HS-27A (cell line): ENCODE measurements around the gene GAGE10.

Experiments used
- DNase-seq: peaks from one replicate; pipeline ENCODE4 v3.0.0-alpha.2; 2012; ENCODE audit warnings: low read depth, missing footprints

GAGE10 gene, protein sequence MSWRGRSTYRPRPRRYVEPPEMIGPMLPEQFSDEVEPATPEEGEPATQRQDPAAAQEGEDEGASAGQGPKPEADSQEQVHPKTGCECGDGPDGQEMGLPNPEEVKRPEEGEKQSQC

DNA sequence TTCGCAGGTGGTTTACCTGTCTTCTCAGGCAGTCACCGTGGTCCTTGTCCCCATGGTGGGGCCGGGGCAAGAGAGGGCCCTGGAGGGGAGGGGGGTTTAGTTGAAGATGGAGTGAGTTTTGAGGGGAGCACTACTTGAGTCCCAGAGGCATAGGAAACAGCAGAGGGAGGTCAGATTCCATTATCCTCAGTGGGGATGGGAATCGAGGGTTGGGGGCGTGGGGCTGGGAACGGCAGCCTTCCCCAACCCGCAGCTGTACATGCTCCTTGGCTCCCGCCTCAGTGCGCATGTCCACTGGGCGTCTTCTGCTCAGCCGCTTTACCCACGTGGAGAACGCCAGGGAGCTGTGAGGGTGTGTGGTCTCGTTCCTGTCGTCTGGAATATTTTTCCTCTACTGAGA lies at the start of gene GAGE10:
Gene GAGE10 (plus strand): TSS at position 301 of the 400 bp plus-strand sequence. CDS start 1,214 bp downstream, outside the sequence.
- DNase-seq: no peak

DNA sequence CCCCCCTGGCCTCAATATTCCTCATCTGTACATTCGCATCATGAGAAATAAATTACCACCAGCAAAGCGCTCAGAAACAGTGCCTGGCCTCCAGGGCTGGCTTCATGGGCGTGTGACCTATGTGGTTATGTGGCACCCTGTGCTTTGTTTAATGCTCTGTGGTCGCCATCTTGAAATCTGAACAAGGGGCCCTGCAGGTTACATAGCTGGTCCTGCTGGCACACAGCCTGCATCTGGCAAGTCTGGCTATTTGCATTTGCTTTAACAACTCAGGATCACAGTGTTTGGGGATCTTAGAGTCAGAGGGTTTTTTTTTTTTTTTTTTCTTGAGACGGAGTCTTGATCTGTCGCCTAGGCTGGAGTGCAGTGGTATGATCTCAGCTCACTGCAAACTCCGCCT lies 48.8 kb upstream of the GAGE10 start:
- no peak for DNase-seq

DNA sequence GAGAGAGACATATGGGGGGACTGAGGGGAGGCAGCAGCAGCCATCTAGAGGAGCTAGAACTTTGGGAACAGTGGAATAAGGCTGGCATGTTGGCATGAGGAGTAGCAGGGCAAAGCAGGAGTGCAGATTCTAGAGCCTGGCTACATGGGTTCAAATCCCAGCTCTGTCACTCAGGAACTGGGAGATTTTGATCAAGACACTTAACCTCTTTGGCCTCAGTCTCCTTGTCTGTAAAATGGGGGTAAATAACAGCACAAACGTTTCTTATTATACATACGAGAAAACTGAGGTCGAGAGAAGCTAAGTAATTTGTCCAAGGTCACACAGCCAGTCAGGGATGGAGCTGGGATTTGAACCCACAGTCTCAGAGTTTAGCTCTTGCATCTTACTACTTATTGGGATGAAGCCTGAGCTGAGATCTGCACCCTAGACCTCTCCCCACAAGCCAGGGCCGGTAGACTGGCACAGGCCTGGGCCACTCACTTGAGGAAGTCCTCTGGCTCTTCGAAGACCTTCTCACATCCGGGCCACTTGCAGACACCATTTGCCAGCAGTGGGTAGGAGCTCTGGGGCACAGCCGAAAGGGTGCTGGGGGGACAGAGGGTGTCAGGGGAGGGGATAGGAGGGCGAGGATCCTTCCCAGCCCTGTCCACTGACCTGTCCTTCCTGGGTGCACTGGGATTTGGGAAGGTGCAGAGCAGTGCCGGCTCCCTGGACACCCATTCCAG lies 47.0 kb upstream of the GAGE10 start:
- no peak for DNase-seq

DNA sequence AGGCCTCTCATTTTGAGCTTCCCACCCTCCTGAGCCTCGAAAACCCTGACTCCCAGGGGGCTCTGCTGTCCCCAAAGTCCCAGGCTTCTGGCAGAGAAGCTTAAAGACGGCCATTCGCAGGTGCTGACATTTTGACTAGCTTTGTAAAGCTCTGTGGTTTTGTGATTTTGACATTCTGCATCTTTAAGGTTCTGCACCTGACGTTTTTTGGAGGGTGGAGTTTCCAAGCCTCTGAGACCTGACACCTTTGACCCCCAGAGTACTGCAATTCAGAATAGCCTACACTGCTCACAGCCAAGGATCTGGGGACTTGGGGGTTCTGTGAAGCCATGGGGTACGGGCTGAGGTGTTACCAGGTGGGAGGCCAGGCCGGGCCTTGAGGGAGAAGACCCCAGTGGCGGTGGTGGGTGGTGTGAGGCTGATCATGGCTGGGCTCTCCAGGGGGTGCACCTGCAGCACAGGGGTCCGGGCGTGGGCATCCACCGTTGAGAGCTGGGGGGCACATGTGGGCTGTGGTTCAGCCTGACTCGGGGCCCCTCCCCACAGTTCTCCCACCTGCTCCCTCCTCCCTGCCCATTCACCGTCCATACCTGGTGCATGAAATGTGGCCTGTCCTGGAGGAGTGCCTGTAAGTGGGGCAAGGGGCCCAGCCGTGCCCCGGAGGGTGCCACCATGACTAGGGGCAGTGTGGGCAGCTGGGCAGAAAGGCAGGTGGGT lies 46.2 kb upstream of the GAGE10 start:
- no peak for DNase-seq

DNA sequence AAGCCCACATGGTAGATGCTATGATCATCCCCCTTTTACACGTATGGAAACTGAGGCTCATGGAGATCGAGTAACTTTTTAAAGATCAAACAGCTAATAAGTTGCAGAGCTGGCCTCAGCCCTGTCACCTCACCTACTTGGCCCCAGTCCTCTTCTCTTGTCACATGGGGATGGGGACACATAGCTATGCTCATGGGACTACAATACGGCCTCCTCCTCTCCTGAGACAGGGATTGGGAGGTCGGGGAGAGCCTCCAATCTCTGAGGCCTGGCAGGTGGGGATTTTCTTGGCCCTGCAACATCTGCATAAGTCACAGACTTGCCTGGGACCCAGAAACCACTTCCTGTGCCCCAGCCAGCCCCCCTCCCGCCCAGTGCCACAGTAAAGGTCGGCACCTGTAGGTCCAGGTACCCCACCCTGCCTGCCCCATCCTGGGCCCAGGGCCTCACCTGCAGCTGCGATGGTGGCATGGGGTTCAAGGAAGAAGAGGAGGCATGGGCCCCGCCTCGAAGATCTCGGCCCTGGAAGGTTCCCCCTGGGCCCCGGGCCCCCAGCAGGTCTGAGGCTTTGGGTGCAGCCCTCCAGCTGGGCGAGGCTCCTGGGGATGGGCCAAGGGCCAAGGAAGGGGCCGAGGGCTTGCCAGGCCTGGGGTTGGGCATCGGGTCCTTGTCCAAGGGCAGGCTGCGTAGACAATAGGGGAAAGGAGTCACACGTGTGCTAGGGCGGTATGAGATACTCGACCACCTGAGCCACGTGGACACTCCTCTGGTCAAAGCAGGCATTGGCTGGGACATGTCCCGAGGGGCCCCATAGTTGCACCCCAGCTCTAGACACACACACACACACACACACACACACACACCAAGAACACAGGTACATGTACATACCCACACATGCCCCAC lies 45.3 kb upstream of the GAGE10 start:
- DNase-seq: no peak

DNA sequence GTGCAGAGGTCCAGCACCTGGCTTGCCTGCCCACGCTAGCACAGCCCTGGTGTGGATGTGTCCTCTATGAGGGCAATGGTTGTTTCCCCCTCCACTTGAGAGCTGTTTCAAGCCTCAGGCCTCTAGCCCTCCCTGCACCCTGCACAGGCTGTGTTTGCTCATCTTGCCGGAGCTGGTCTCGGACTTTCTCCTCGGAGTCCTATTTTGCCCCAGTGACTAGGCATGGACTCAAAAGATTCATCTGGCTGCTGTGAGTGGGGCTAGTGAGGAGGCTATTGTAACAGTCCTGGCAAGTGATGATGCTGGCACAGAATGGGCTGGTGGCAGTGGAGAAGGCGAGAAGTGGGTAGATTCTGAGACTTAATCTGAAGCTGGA lies 44.7 kb upstream of the GAGE10 start:
- DNase-seq: no peak

DNA sequence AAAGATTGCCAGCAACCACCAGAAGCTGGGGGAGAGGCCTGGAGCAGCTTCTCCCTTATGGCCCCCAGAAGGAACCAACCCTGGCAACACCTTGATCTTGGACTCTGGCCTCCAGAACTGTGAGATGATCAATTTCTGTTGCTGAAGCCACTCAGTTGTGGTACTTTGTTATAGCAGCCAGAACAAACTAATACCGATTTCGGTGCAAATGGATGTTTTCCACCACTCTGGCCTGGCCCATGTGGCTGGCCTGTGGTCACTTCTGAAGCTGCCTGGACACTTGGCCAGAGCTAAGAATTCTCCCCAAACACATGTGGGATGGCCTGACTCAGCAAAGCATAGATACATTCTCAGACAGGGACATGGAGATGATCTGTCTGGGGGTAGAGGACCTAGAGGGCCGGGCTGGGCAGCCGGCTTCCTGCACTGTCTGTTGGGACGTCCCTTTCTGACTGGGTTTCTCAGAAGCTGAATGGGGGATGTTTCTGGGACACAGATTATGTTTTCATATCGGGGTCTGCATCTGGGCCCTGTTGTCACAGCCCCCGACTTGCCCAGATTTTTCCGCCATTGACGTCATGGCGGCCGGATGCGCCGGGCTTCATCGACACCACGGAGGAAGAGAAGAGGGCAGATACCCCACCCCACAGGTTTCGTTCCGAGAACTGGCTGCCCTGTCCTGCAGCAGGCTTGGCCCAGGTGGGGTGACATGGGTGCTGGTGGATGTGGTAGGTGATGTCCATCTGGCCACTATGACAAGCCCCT lies 43.0 kb upstream of the GAGE10 start:
- DNase-seq: no peak

DNA sequence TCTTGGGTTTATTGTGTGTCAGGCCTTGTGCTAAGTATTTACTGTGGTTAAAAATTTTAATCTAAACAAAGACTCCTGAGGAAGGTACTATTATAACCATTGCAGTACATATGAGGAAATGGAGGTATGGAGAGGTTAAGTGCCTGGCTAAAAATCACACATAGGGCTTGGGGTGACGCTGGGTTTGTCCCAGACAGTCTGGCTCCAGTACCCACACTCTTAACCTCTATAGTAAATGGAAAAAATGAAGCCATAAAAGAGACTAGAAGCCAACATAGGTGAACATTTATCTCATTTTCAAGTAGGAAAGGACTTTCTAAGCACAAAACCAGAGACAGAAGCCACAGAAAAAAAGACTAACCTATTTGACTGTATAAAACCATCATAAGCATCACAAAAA lies 40.8 kb upstream of the GAGE10 start:
- no peak for DNase-seq

DNA sequence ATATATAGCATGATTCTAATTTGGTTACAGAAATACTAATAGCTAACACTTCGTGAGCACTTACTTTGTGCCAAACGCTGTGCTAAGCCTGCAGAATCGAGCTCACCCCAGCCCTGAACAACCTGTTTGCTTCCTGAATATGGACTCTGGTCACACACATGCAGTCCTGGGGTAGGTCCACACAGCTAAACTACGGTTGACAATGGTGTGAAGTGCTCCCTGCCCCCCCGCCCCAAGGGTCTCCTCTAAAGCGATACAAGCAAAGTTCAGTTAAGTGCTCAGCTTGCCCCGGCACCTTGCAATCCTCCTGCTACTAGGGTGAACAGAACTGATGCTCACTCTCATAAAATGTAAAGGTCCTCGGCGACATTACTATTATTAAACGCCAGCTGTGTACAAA lies 39.8 kb upstream of the GAGE10 start:
- DNase-seq: no peak

DNA sequence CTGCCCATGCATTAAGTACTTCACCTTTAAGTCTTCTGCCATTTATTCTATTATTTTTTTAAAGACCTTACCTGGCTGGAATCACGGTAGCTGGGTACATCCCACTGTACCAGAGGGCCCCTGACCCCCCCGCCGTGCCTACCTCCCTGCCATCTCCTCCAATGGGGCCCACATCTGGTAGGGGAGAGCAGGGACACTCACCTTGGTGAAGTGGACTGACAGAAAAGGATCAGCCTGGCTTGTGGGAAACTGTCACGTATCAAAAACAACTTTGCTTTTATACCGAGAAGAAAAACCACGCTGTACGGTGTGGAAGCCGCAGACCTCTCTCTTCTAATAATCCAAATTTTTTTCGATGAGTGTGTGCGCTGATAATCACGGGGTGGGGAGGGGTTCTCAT lies 39.0 kb upstream of the GAGE10 start, which contains the start of gene FOXP3:
Gene FOXP3 (minus strand): TSS at position 251 of the 400 bp plus-strand sequence. CDS start 6,205 bp downstream, outside the sequence.
- no peak for DNase-seq

DNA sequence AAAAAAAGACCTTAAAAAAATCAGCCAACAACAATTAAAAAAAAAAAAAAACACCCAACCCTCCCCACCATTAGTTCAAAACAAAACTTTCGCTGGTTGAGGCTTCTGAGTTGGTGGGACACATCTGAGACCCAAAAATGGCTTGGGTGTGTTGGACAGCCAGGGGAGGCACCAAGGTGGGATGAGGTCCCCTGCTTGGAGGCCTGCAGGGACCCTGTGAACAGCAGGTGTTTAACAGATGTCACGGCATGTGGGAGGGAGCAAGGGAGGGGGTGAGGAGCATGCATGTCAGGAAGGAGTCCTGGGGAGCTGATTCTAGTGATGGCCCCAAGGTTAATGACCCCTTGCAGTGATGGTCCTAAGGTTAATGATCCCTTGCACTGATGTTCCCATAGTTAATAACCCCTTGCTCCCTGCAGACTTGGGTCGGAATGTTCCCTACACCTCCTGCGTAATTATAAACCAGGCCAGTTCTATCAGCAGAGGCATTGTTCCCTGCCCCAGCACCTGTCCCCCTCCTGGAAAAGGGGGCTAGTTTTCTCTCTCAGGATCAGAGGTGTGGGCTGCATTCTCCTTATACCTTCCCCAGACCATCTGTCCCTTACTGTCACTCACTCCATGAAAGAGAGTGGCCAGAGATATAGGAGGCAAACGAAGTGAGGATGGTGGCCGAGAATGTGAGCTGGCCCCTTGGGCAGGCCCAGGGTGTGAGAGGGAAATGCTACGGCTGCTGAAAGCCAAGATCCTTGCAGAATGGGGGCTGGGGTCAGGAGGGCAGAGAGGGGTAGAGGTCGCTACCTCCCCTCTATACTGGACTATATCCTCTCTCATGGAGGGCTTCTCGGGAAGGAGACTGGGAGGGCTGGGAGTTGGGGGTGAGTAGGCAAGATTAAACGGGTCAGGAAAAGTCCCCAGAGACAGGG lies 36.7 kb upstream of the GAGE10 start:
- no peak for DNase-seq

DNA sequence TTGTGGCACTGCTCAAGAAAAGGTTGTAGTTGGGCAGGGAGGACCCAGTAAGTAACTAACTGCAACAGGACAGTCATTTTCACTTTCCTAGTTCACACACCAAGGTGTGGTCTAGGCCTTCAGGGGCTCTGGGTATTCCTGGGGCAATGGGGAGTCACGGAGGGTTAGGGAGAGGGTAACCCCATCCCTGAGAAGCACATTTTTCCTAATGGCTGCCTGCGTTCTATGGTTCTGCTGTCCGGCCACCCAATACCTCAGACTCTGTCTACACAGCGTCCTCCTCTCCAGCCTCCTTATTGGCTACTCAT lies 34.8 kb upstream of the GAGE10 start:
- no peak for DNase-seq

DNA sequence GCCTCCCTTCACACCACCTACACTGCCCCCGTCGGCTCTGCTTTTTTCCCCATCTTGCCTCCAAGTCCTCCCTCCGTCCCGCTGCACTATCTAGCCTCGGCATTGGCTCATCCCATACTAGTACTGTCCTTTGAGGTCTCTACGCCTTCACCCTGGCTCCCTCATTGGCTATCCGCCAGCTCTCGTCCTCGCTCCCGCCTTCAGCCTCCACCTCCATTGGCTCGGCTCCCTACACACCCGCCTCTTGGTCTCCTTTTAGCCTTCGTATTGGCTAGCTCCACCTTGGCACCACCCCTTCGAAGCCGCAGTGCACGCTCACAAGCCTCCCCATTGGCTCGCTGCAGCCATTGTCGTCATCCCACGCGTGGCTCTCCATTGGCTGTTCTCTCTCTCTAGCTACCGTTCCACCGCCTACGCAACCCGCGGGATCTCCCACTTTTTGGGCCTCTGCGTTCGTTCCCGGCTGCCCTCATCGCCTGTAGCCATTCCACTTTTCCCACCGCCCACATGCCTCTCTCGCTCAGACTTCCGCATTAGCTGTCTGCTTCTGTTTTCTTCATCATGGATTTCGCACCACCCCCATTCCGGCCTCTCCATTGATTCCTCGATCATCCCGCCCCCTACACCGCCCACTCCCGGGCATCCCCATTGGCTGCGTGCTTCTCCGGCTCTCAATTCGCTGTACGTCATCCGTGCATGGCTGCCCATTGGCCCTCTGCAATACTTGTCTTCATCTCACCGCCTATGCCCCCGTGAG lies 34.3 kb upstream of the GAGE10 start:
- DNase-seq: peak; percentile 77

DNA sequence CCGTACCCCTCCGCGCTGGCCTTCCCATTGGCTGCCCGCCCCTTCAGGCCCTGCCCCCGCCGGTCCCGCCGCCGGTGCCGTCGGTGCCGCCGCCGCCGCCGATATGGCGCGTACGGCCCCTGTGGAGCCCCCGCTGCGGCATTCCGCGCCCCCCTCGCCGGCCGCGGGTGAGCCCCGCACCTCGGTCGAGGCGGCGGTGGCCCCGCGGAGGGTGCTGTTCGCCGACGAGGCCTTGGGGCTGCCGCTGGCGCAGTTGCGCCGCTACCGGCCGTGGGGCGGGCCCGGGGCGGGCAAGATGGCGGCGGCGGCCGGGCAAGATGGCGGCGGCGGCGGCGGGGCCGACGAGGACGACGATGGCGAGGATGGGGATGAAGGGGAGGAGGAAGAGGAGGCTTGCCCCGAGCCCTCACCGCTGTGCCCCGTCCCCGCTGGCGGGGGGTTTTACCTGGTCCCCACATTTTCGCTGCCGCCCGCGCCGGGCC lies 33.6 kb upstream of the GAGE10 start, which contains the start of gene PPP1R3F:
Gene PPP1R3F (plus strand): TSS at position 27 of the 482 bp plus-strand sequence. CDS start 77 bp downstream, at position 104.
- no peak for DNase-seq

DNA sequence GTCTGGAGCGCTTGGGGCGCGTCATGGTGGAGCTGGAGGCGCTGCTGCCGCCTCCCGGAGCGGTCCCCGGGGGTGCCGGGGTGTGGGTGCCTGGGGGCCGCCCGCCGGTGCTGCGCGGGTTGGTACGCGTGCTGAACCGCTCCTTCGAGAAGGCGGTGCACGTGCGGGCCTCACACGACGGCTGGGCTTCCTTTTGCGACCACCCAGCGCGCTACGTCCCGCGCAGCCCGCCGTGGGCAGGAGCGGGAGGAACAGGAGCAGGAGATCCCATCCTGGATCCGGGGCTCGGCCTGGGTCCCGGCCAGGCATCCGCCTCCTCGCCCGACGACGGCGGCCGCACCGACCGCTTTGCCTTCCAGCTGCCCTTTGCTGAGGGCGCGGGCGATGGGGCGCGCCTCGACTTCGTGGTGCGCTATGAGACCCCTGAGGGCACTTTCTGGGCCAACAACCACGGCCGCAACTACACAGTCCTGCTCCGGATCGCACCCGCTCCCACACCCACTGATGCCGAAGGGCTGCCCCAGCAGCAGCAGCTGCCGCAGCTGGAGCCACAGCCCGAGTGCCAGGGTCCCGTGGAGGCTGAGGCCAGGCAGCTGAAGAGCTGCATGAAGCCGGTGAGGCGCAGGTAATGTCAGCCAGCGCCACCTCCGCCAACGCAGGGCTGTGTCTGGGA lies 33.1 kb upstream of the GAGE10 start:
- DNase-seq: no peak

DNA sequence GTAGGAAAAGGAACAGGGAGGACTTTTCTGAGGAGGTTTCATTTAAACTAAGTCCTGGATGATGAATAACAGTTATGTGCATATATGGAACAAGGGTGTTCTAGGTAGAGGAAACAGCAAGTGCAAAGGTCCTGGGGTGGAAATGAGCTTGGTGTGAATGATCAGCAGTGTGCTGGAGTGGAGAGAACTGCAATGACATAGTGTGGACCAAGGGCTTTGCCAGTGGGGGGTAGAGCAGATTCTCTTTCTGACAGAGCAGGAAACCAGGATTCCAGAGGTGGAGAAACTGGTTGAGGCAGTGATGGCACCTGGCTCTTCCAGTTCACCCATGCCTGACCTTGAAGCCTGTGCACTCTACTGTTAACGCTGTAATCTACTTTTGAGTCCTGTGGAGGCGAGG lies 32.1 kb upstream of the GAGE10 start:
- DNase-seq: no peak

DNA sequence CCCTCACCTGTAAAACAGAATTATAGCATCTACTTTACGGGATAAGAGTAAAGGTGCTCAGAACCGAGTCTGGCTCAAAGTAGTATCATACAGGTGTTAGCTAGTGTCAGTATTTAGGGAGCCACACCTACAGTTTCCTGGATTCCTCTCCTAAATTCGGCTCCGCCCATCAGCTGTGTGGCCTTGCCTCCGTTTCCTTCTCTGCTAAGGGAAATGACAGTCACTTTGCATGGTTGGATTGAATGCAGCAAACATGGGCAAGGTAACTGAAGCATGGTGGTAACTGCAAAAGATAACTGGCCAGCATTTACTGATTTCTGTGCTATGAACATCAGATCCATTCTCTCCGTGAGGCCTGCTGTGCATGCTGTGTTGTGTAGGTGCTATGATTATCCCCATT lies 31.0 kb upstream of the GAGE10 start:
- no peak for DNase-seq

DNA sequence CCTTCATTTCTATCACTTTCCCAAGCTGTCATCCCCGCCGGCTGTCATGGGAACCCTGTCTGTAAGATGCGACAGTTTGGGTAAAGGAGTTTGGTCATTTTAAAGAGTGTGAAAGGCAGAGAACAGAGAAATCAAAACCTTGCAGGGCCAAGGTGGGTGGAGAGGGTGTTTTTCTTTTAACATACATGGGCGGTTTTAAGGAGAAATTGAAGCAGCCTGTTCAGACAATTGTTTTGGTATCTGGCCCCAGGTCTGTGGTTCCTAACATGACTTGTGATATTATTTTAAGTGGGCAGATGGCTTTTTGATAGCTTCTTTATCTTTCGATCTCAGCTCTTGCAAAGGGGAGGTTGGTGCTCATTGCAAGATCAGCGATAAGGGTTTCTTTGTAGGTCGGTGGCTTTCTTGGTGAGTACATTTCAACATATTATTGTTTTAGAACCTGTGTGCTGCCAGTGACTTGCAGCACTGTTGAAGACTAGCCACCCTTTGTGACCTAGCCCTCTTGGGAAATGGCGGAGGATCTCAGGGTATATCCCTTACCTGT lies 30.2 kb upstream of the GAGE10 start:
- DNase-seq: no peak

DNA sequence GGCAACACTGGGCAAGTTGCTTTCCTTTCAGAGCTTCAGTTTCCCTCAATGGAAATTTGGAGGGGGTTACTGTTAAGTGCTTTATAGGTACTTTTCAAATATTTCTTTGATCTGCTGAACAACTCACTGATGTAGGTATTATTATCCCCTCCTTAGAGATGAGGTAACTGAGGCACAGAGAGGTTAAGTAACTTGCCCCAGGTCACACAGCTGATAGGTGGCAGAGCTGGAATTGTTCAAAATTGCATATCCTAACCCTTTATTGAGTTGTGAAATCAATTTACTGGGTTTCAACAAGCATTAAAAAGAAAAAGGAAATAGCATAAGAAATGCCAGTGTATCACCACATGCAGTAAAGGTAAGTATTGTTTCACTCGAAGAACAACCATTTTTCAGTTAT lies 27.2 kb upstream of the GAGE10 start:
- DNase-seq: no peak
